HG02981 (cell line): Measurements from ENCODE around the gene KDM4B.
"Not testable (repeated sequence)": the region's sequence is repeated elsewhere in the genome, so short reads cannot be mapped to it uniquely, and the experiment has no call there.

Experiments used
- ATAC-seq: cut with Tn5 transposase; IDR thresholded peaks from one replicate; pipeline ENCODE4 v1.9.1; 2021; ENCODE audit warnings: mild to moderate bottlenecking, moderate library complexity; ENCODE audit not compliant: unreplicated experiment

Gene KDM4B

GRCh38 chr19:5193192-5193591 is 224.3 kb downstream of the KDM4B start:
- ATAC-seq: no peak

- ATAC-seq: no peak
Measured at GRCh38 chr19:5194641-5195040, 225.7 kb downstream of the KDM4B start.

DNA sequence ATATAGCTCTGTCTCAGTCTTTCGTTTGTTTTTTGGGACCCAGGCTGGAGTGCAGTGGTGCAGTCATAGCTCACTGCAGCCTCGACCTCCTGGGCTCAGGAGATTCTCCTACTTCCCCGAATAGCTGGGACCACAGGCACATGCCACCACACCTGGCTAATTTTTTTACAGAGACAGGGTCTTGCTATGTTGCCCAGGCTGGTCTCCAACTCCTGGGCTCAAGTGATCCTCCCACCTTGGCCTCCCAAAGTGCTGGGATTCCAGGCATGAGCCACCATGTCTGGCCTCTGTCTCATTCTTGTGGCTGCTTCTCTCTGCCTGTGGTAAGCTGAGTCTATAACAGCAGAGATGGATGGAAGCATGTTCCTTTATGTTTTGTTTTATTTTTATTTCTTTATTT is 226.7 kb downstream of the KDM4B start:
- not testable (repeated sequence) for ATAC-seq

DNA sequence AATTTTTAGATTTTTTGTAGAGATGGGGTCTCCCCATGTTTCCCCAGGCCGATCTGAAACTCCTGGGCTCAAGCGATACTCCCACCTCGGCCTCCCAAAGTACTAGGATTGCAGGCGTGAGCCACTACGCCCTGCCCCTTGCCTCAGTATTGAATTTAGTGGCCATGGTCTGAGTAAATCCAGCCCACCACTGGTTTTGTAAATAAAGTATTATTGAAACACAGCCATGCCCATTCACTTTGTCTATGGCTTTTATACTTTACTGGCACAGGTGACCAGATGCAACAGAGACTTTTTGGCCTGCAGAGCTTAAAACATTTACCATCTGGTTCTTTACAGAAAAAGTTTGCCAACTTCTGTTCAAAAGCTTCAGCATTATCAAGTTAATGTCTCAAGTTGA is 227.9 kb downstream of the KDM4B start:
- no peak for ATAC-seq

- ATAC-seq: no peak
Measured at GRCh38 chr19:5200844-5201243, 231.9 kb downstream of the KDM4B start.

GRCh38 chr19:5202553-5202952 is 233.6 kb downstream of the KDM4B start:
- ATAC-seq: no peak
